Measurements from ENCODE around the gene FAIM2.

Gene FAIM2

GRCh38 chr12:49946086-49946485 is 42.4 kb upstream of the FAIM2 start:
- H3K9ac ChIP-seq (ENCODE audit: low read depth, low read length) = peak overlapping the region; percentile 30; the same call in 1 of the 2 replicates
- no peak overlapping the region for H3K27ac ChIP-seq (ENCODE audit: low read length)
- no peaks in the 10 kb centered on the region for H3K9me3 ChIP-seq (ENCODE audit: insufficient read depth, low read depth, low read length)
- no peaks in the 10 kb centered on the region for H3K36me3 ChIP-seq (ENCODE audit: insufficient read depth, low read depth, low read length)
- peaks cover 21% of the 10 kb centered on the region for H3K27me3 ChIP-seq (ENCODE audit: insufficient read depth, low read length)
- H3K4me3 ChIP-seq (ENCODE audit: low read length) = peak overlapping the region; percentile 63
- H3K4me1 ChIP-seq (ENCODE audit: insufficient read depth, low read length) = peaks cover 17% of the 10 kb centered on the region

GRCh38 chr12:49945394-49946080 is 41.8 kb upstream of the FAIM2 start:
- H3K27ac ChIP-seq (ENCODE audit: low read length) = no peak overlapping the region
- H3K27me3 ChIP-seq (ENCODE audit: insufficient read depth, low read length) = peaks cover 21% of the 10 kb centered on the region
- no peaks in the 10 kb centered on the region for H3K36me3 ChIP-seq (ENCODE audit: insufficient read depth, low read depth, low read length)
- H3K9ac ChIP-seq (ENCODE audit: low read depth, low read length) = peak overlapping the region; percentile 30; the same call in 1 of the 2 replicates
- H3K9me3 ChIP-seq (ENCODE audit: insufficient read depth, low read depth, low read length) = no peaks in the 10 kb centered on the region
- H3K4me3 ChIP-seq (ENCODE audit: low read length) = peak overlapping the region; percentile 63
- H3K4me1 ChIP-seq (ENCODE audit: insufficient read depth, low read length) = peaks cover 17% of the 10 kb centered on the region

GRCh38 chr12:49944718-49945117 is 41.0 kb upstream of the FAIM2 start:
- H3K4me3 ChIP-seq (ENCODE audit: low read length) = no peak overlapping the region
- no peak overlapping the region for H3K27ac ChIP-seq (ENCODE audit: low read length)
- H3K4me1 ChIP-seq (ENCODE audit: insufficient read depth, low read length) = peaks cover 17% of the 10 kb centered on the region
- H3K9ac ChIP-seq (ENCODE audit: low read depth, low read length) = no peak overlapping the region
- no peaks in the 10 kb centered on the region for H3K36me3 ChIP-seq (ENCODE audit: insufficient read depth, low read depth, low read length)
- H3K27me3 ChIP-seq (ENCODE audit: insufficient read depth, low read length) = peaks cover 21% of the 10 kb centered on the region
- H3K9me3 ChIP-seq (ENCODE audit: insufficient read depth, low read depth, low read length) = no peaks in the 10 kb centered on the region

GRCh38 chr12:49944046-49944445 is 40.3 kb upstream of the FAIM2 start:
- Histone ChIP-seq H3K4me1 (ENCODE audit: insufficient read depth, low read length) (peaks cover 17% of the 10 kb centered on the region), H3K9me3 (ENCODE audit: insufficient read depth, low read depth, low read length) (no peaks in the 10 kb centered on the region), H3K9ac (ENCODE audit: low read depth, low read length) (no peak overlapping the region), H3K27me3 (ENCODE audit: insufficient read depth, low read length) (peaks cover 21% of the 10 kb centered on the region), H3K4me3 (ENCODE audit: low read length) (no peak overlapping the region), H3K36me3 (ENCODE audit: insufficient read depth, low read depth, low read length) (no peaks in the 10 kb centered on the region), H3K27ac (ENCODE audit: low read length) (no peak overlapping the region)

GRCh38 chr12:49943625-49943960 is 39.9 kb upstream of the FAIM2 start:
- Histone ChIP-seq H3K4me1 (ENCODE audit: insufficient read depth, low read length) (peaks cover 17% of the 10 kb centered on the region), H3K9me3 (ENCODE audit: insufficient read depth, low read depth, low read length) (no peaks in the 10 kb centered on the region), H3K36me3 (ENCODE audit: insufficient read depth, low read depth, low read length) (no peaks in the 10 kb centered on the region), H3K27me3 (ENCODE audit: insufficient read depth, low read length) (peaks cover 21% of the 10 kb centered on the region), H3K27ac (ENCODE audit: low read length) (no peak overlapping the region), H3K9ac (ENCODE audit: low read depth, low read length) (no peak overlapping the region), H3K4me3 (ENCODE audit: low read length) (no peak overlapping the region)

- no peaks in the 10 kb centered on the region for H3K36me3 ChIP-seq (ENCODE audit: insufficient read depth, low read depth, low read length)
- H3K9me3 ChIP-seq (ENCODE audit: insufficient read depth, low read depth, low read length) = no peaks in the 10 kb centered on the region
- H3K4me1 ChIP-seq (ENCODE audit: insufficient read depth, low read length) = peaks cover 17% of the 10 kb centered on the region
- no peak overlapping the region for H3K27ac ChIP-seq (ENCODE audit: low read length)
- no peak overlapping the region for H3K4me3 ChIP-seq (ENCODE audit: low read length)
- H3K27me3 ChIP-seq (ENCODE audit: insufficient read depth, low read length) = peaks cover 21% of the 10 kb centered on the region
- no peak overlapping the region for H3K9ac ChIP-seq (ENCODE audit: low read depth, low read length)
Observed at GRCh38 chr12:49942921-49943624, 39.4 kb upstream of the FAIM2 start.

- Histone ChIP-seq H3K4me1 (ENCODE audit: insufficient read depth, low read length) (peaks cover 15% of the 10 kb centered on the region), H3K4me3 (ENCODE audit: low read length) (no peak overlapping the region), H3K27me3 (ENCODE audit: insufficient read depth, low read length) (peaks cover 21% of the 10 kb centered on the region), H3K36me3 (ENCODE audit: insufficient read depth, low read depth, low read length) (no peaks in the 10 kb centered on the region), H3K9me3 (ENCODE audit: insufficient read depth, low read depth, low read length) (no peaks in the 10 kb centered on the region), H3K27ac (ENCODE audit: low read length) (no peak overlapping the region), H3K9ac (ENCODE audit: low read depth, low read length) (no peak overlapping the region)
Observed at GRCh38 chr12:49942512-49942893, 38.8 kb upstream of the FAIM2 start.

GRCh38 chr12:49941556-49942511 is 38.1 kb upstream of the FAIM2 start:
- peaks cover 21% of the 10 kb centered on the region for H3K27me3 ChIP-seq (ENCODE audit: insufficient read depth, low read length)
- no peak overlapping the region for H3K4me3 ChIP-seq (ENCODE audit: low read length)
- peaks cover 14% of the 10 kb centered on the region for H3K4me1 ChIP-seq (ENCODE audit: insufficient read depth, low read length)
- no peak overlapping the region for H3K9ac ChIP-seq (ENCODE audit: low read depth, low read length)
- no peaks in the 10 kb centered on the region for H3K36me3 ChIP-seq (ENCODE audit: insufficient read depth, low read depth, low read length)
- H3K9me3 ChIP-seq (ENCODE audit: insufficient read depth, low read depth, low read length) = no peaks in the 10 kb centered on the region
- H3K27ac ChIP-seq (ENCODE audit: low read length) = no peak overlapping the region

GRCh38 chr12:49939707-49940106 is 36.0 kb upstream of the FAIM2 start:
- Histone ChIP-seq H3K36me3 (ENCODE audit: insufficient read depth, low read depth, low read length) (no peaks in the 10 kb centered on the region), H3K27me3 (ENCODE audit: insufficient read depth, low read length) (peaks cover 14% of the 10 kb centered on the region), H3K4me3 (ENCODE audit: low read length) (no peak overlapping the region), H3K4me1 (ENCODE audit: insufficient read depth, low read length) (peaks cover 5% of the 10 kb centered on the region; the same call in 1 of the 2 replicates), H3K9ac (ENCODE audit: low read depth, low read length) (no peak overlapping the region; the same call in 1 of the 2 replicates), H3K9me3 (ENCODE audit: insufficient read depth, low read depth, low read length) (no peaks in the 10 kb centered on the region), H3K27ac (ENCODE audit: low read length) (no peak overlapping the region)

- no peaks in the 10 kb centered on the region for H3K9me3 ChIP-seq (ENCODE audit: insufficient read depth, low read depth, low read length)
- H3K27ac ChIP-seq (ENCODE audit: low read length) = no peak overlapping the region
- peaks cover 5% of the 10 kb centered on the region; the same call in 1 of the 2 replicates for H3K4me1 ChIP-seq (ENCODE audit: insufficient read depth, low read length)
- no peak overlapping the region; the same call in 1 of the 2 replicates for H3K9ac ChIP-seq (ENCODE audit: low read depth, low read length)
- peaks cover 10% of the 10 kb centered on the region for H3K27me3 ChIP-seq (ENCODE audit: insufficient read depth, low read length)
- no peak overlapping the region for H3K4me3 ChIP-seq (ENCODE audit: low read length)
- H3K36me3 ChIP-seq (ENCODE audit: insufficient read depth, low read depth, low read length) = no peaks in the 10 kb centered on the region
Observed at GRCh38 chr12:49939307-49939706, 35.6 kb upstream of the FAIM2 start.

- Histone ChIP-seq H3K27me3 (ENCODE audit: insufficient read depth, low read length) (no peaks in the 10 kb centered on the region; the same call in 1 of the 2 replicates), H3K4me3 (ENCODE audit: low read length) (no peak overlapping the region), H3K9me3 (ENCODE audit: insufficient read depth, low read depth, low read length) (no peaks in the 10 kb centered on the region), H3K9ac (ENCODE audit: low read depth, low read length) (no peak overlapping the region), H3K36me3 (ENCODE audit: insufficient read depth, low read depth, low read length) (no peaks in the 10 kb centered on the region), H3K27ac (ENCODE audit: low read length) (no peak overlapping the region), H3K4me1 (ENCODE audit: insufficient read depth, low read length) (peaks cover 5% of the 10 kb centered on the region; the same call in 1 of the 2 replicates)
Observed at GRCh38 chr12:49937639-49938300, 34.1 kb upstream of the FAIM2 start.
